ENCODE results near the gene WNT3A. TPM values are rescaled to one million over a fixed set of nuclear protein-coding genes. Genes with fewer than 3 reads are reported as not detected.

WNT3A gene
- total and polyA plus RNA-seq, 4 donors: 0.06 TPM; not detected in 3

DNA sequence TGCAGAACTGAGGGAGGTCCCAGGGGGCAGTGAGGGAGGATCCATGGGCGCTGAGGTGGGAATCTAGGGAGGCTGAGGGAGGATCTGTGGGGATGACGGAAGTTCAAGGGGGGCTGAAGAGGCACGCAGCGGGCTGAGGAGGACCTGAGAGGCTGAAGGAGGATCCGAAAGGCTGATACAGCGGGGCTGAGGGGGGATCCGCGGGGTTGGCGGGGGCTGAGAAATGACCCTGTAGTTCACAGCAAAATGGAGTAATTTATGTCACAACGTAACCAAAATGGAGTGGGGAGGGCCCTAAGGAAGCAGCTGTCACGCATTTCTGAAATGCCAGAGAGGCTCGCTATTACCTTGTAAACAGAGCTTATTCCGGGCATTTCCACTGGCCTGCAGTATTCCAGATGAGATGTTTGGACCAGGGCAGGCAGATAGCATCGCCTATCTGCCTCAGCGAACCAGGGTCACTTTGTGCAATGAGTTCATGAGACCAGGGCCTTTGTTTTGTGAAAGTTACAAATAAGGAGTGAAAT, 103.2 kb downstream of the WNT3A start:
- H3K36me3 ChIP-seq (ENCODE audit: control insufficient read depth, insufficient read depth, low read length): peaks cover 30% of the 10 kb centered on the region
- peak overlapping the region; percentile 99 for H3K4me3 ChIP-seq (ENCODE audit: low read depth, low read length)
- WGBS (ENCODE audit: insufficient coverage): 40% methylated on average over 15 of the region's 15 CpGs
- DNase-seq (ENCODE audit: low read depth in 4 of 6, low spot score in 6 of 6): no peak
- H3K27me3 ChIP-seq (ENCODE audit: control insufficient read depth, insufficient read depth, low read length): no peaks in the 10 kb centered on the region
- H3K4me1 ChIP-seq (ENCODE audit: control insufficient read depth, insufficient read depth, low read length): peaks cover 27% of the 10 kb centered on the region
- H3K27ac ChIP-seq (ENCODE audit: low read depth, low read length): no peak overlapping the region
- no peaks in the 10 kb centered on the region for H3K9me3 ChIP-seq (ENCODE audit: control insufficient read depth, insufficient read depth, low read length)

DNA sequence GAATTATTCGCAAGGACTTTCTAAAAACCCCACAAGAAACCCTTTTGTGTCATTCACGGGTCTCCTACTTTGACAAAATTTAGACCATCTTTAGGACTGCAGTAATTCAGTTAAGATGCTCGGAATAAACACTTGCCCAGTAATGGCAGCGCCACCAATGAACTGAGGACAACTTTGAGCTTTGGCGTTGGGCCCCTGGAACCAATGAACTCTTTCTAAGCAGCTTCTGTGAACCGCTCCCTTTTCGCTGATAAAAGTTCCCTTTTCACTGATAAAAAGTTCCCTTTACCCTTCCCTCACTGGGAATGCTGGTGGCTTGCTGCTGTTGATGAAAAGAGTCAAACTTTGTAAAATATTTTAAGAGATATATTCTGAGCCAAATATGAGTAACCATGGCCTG, 103.8 kb downstream of the WNT3A start:
- Histone ChIP-seq H3K27ac (ENCODE audit: low read depth, low read length) (no peak overlapping the region), H3K27me3 (ENCODE audit: control insufficient read depth, insufficient read depth, low read length) (no peaks in the 10 kb centered on the region), H3K9me3 (ENCODE audit: control insufficient read depth, insufficient read depth, low read length) (no peaks in the 10 kb centered on the region), H3K4me1 (ENCODE audit: control insufficient read depth, insufficient read depth, low read length) (peaks cover 27% of the 10 kb centered on the region), H3K36me3 (ENCODE audit: control insufficient read depth, insufficient read depth, low read length) (peaks cover 24% of the 10 kb centered on the region), H3K4me3 (ENCODE audit: low read depth, low read length) (no peak overlapping the region)
- no peak for DNase-seq (ENCODE audit: low read depth in 4 of 6, low spot score in 6 of 6)
- 77% methylated on average over 5 of the region's 7 CpGs for WGBS (ENCODE audit: insufficient coverage)

Small RNAs within 50 kb of the gene (small RNA-seq; reads per million reads assigned to genes)
- gene SEPT14P17 (ENCODE audit: low replicate concordance): not detected

Other genes with a start within 250 kb of the WNT3A start
- gene PRSS38, start 191.3 kb upstream of the WNT3A start, total RNA-seq: not detected
- not detected for gene PRSS38, start 191.3 kb upstream of the WNT3A start, polyA plus RNA-seq (ENCODE audit: insufficient read length in 2 of 2)
- 1 to 10 TPM; 1.9 to 6.4 TPM for gene WNT9A, start 59.1 kb upstream of the WNT3A start, total RNA-seq
- gene WNT9A, start 59.1 kb upstream of the WNT3A start, polyA plus RNA-seq (ENCODE audit: insufficient read length in 2 of 2): 1 to 10 TPM; 5.0 to 5.4 TPM
- gene ARF1, start 75.7 kb downstream of the WNT3A start, total RNA-seq: 100 to 1,000 TPM; 119 to 150 TPM
- gene ARF1, start 75.7 kb downstream of the WNT3A start, polyA plus RNA-seq (ENCODE audit: insufficient read length in 2 of 2): 100 to 1,000 TPM; 338 to 377 TPM
- 10 to 100 TPM in 1 of 2 donors, 1 to 10 TPM in 1; 3.8 to 19.5 TPM for gene C1orf35, start 96.3 kb downstream of the WNT3A start, total RNA-seq
- gene C1orf35, start 96.3 kb downstream of the WNT3A start, polyA plus RNA-seq (ENCODE audit: insufficient read length in 2 of 2): 10 to 100 TPM; 20.7 to 29.4 TPM
- gene MRPL55, start 102.3 kb downstream of the WNT3A start, total RNA-seq: 10 to 100 TPM; 37.2 to 90.4 TPM
- gene MRPL55, start 102.3 kb downstream of the WNT3A start, polyA plus RNA-seq (ENCODE audit: insufficient read length in 2 of 2): 10 to 100 TPM; 68.5 to 73.4 TPM
- gene GUK1, start 133.3 kb downstream of the WNT3A start, total RNA-seq: 100 to 1,000 TPM; 167 to 315 TPM
- gene GUK1, start 133.3 kb downstream of the WNT3A start, polyA plus RNA-seq (ENCODE audit: insufficient read length in 2 of 2): 100 to 1,000 TPM; 380 to 396 TPM
- 10 to 100 TPM; 10.4 to 17.1 TPM for gene GJC2, start 142.9 kb downstream of the WNT3A start, total RNA-seq
- 10 to 100 TPM; 19.1 to 20.3 TPM for gene GJC2, start 142.9 kb downstream of the WNT3A start, polyA plus RNA-seq (ENCODE audit: insufficient read length in 2 of 2)
- gene IBA57, start 158.8 kb downstream of the WNT3A start, total RNA-seq: 1 to 10 TPM; 6.8 to 7.9 TPM
- 1 to 10 TPM; 5.8 to 9.9 TPM for gene IBA57, start 158.8 kb downstream of the WNT3A start, polyA plus RNA-seq (ENCODE audit: insufficient read length in 2 of 2)
- gene OBSCN, start 201.0 kb downstream of the WNT3A start, total RNA-seq: 10 to 100 TPM; 13.5 to 27.2 TPM
- gene OBSCN, start 201.0 kb downstream of the WNT3A start, polyA plus RNA-seq (ENCODE audit: insufficient read length in 2 of 2): 10 to 100 TPM; 17.1 to 27.0 TPM

All from spinal cord (tissue), 10 donors.